Measurements from ENCODE around the gene SVOPL. TPM values are rescaled to one million over a fixed set of nuclear protein-coding genes. Genes with fewer than 3 reads are reported as not detected.

Gene SVOPL
- total RNA-seq, 2 donors from 2014 or later, result not detected

GRCh38 chr7:138712652-138713051, 11.5 kb upstream of the SVOPL start:
- Histone ChIP-seq H3K27me3 (no peaks in the 10 kb centered on the region), H3K4me1 (no peaks in the 10 kb centered on the region), H3K36me3 (replicated peaks in 1 of 2; ENCODE audit: insufficient read depth in 1 of 2, low read depth in 2 of 2) (no peaks in the 10 kb centered on the region), H3K27ac (no peak overlapping the region), H3K4me3 (no peak overlapping the region), H3K9me3 (no peaks in the 10 kb centered on the region)
- DNase-seq (no peak), ATAC-seq (no peak)
- WGBS, 2 donors, result 94 to 96% methylated on average over 2 to 9 of the region's 9 CpGs
- intact Hi-C loops (cut with DNase I), result no loop called here
- TF ChIP-seq CTCF (IDR thresholded peaks at IDR 0.05) (no peak), POLR2A (IDR thresholded peaks at IDR 0.05) (no peak)

- intact Hi-C loops (cut with DNase I), result no loop called here
- no peak for DNase-seq
- Histone ChIP-seq H3K36me3 (replicated peaks in 1 of 2; ENCODE audit: insufficient read depth in 1 of 2, low read depth in 2 of 2) (no peaks in the 10 kb centered on the region), H3K4me3 (no peak overlapping the region), H3K9me3 (no peaks in the 10 kb centered on the region), H3K4me1 (no peaks in the 10 kb centered on the region), H3K27ac (no peak overlapping the region), H3K27me3 (no peaks in the 10 kb centered on the region)
- TF ChIP-seq CTCF (IDR thresholded peaks at IDR 0.05) (no peak), POLR2A (IDR thresholded peaks at IDR 0.05) (no peak)
- WGBS, 2 donors, result 76 to 77% methylated on average over 12 to 15 of the region's 15 CpGs
- no peak for ATAC-seq
Observed at GRCh38 chr7:138710536-138711385, 9.6 kb upstream of the SVOPL start.

- H3K27ac ChIP-seq, result no peak overlapping the region
- TF ChIP-seq POLR2A (IDR thresholded peaks at IDR 0.05) (no peak), CTCF (IDR thresholded peaks at IDR 0.05) (no peak)
- H3K4me3 ChIP-seq, result no peak overlapping the region
- ATAC-seq (no peak), DNase-seq (no peak)
- no peaks in the 10 kb centered on the region for H3K4me1 ChIP-seq
- H3K36me3 ChIP-seq (replicated peaks in 1 of 2; ENCODE audit: insufficient read depth in 1 of 2, low read depth in 2 of 2), result no peaks in the 10 kb centered on the region
- no peaks in the 10 kb centered on the region for H3K27me3 ChIP-seq
- WGBS, 2 donors, result 54 to 65% methylated on average over 7 of the region's 7 CpGs
- intact Hi-C loops (cut with DNase I), result no loop called here
- no peaks in the 10 kb centered on the region for H3K9me3 ChIP-seq
Observed at GRCh38 chr7:138705167-138705566, 4.0 kb upstream of the SVOPL start.

- Histone ChIP-seq H3K27ac (no peak overlapping the region), H3K27me3 (no peaks in the 10 kb centered on the region), H3K4me3 (no peak overlapping the region), H3K4me1 (no peaks in the 10 kb centered on the region), H3K9me3 (no peaks in the 10 kb centered on the region), H3K36me3 (replicated peaks in 1 of 2; ENCODE audit: insufficient read depth in 1 of 2, low read depth in 2 of 2) (no peaks in the 10 kb centered on the region)
- ATAC-seq, result no peak
- TF ChIP-seq CTCF (IDR thresholded peaks at IDR 0.05) (no peak), POLR2A (IDR thresholded peaks at IDR 0.05) (no peak)
- no peak for DNase-seq
- intact Hi-C loops (cut with DNase I), result no loop called here
- 86 to 89% methylated on average over 2 of the region's 2 CpGs for WGBS, 2 donors
Observed at GRCh38 chr7:138701537-138701923, 368 bp upstream of the SVOPL start.

- intact Hi-C loops (cut with DNase I), result no loop called here
- no peak overlapping the region for H3K27ac ChIP-seq
- DNase-seq (no peak), ATAC-seq (no peak)
- no peak overlapping the region for H3K4me3 ChIP-seq
- TF ChIP-seq CTCF (IDR thresholded peaks at IDR 0.05), result no peak
- no peak for TF ChIP-seq POLR2A (IDR thresholded peaks at IDR 0.05)
- no peaks in the 10 kb centered on the region for H3K9me3 ChIP-seq
- H3K4me1 ChIP-seq, result no peaks in the 10 kb centered on the region
- H3K27me3 ChIP-seq, result no peaks in the 10 kb centered on the region
- H3K36me3 ChIP-seq (replicated peaks in 1 of 2; ENCODE audit: insufficient read depth in 1 of 2, low read depth in 2 of 2), result no peaks in the 10 kb centered on the region
- 72 to 83% methylated on average over 9 of the region's 9 CpGs for WGBS, 2 donors
Observed at GRCh38 chr7:138699661-138700060, 1.5 kb downstream of the SVOPL start.
